Neutrophil (primary cell): Measurements from ENCODE around the gene MUC21.
"Not testable (repeated sequence)": the region's sequence is repeated elsewhere in the genome, so short reads cannot be mapped to it uniquely, and the experiment has no call there.

Experiments used
- H3K27ac ChIP-seq: fragments of 200-600 bp; sonication (generic); 2 replicates; pipeline ENCODE4 v1.5.1; 2016; ENCODE audit warnings: mild to moderate bottlenecking, moderate library complexity
- H3K27me3 ChIP-seq: fragments of 200-600 bp; sonication (generic); 2 replicates; pipeline ENCODE4 v1.6.0; 2016; ENCODE audit warnings: mild to moderate bottlenecking
- H3K36me3 ChIP-seq: fragments of 200-600 bp; sonication (generic); 2 replicates; pipeline ENCODE4 v1.5.1; 2017
- H3K4me1 ChIP-seq, 2 experiments: fragments of 200-600 bp in 1 of 2; sonication (generic) in 1 of 2; 1 replicate in 1 of 2; 2 replicates in 1 of 2; pipeline versions ENCODE4 v1.5.1 to v1.6.1; 2013 to 2016; ENCODE audit warnings: low read depth in 1 of 2, low read length in 1 of 2, mild to moderate bottlenecking in 1 of 2, moderate library complexity in 1 of 2; ENCODE audit not compliant: control insufficient read depth in 1 of 2, insufficient read depth in 1 of 2
- H3K4me3 ChIP-seq, 2 experiments: fragments of 200-600 bp in 1 of 2; sonication (generic) in 1 of 2; 1 replicate in 1 of 2; 2 replicates in 1 of 2; pipeline ENCODE4 v1.5.1; 2013 to 2016; ENCODE audit warnings: low read depth in 1 of 2, low read length in 1 of 2, mild to moderate bottlenecking in 1 of 2, moderate library complexity in 1 of 2
- H3K9me3 ChIP-seq: fragments of 200-600 bp; sonication (generic); 2 replicates; pipeline ENCODE4 v1.5.1; 2016
- CTCF ChIP-seq: fragments of 200-600 bp; sonication (generic); IDR thresholded peaks from 2 replicates; pipeline ENCODE4 v1.5.1; 2016; ENCODE audit warnings: antibody characterized with exemption

Gene MUC21

DNA sequence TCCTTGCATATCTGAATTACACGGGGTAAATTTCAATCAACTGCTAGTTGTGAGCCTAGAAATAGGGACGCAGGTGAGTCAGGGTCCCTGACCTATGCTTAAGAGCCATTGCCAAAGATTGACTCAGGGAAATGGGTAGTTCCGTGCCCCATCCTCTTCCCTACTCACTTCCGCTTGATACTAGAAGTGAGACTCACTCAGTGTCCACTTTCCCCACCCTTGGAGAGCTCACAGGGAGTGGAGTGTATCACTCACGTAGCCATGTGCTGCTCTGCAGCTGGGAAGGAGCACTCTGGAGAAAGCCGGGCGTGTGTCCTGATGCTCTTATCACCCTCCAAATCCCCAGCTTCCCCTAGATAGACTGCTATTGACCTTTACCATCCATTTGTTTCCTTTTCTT, 26.2 kb downstream of the MUC21 start:
- H3K9me3 ChIP-seq, result no peaks in the 10 kb centered on the region
- peaks cover 0 to 4% of the 10 kb centered on the region in 2 experiments for H3K4me1 ChIP-seq
- peaks cover 67% of the 10 kb centered on the region for H3K27me3 ChIP-seq
- no peak for TF ChIP-seq CTCF
- H3K27ac ChIP-seq, result no peak overlapping the region
- no peak overlapping the region for H3K4me3 ChIP-seq
- H3K36me3 ChIP-seq, result no peaks in the 10 kb centered on the region

GRCh38 chr6:31010393-31011060, 27.0 kb downstream of the MUC21 start, which contains the start of gene MUC22:
TSS of gene MUC22 (plus strand) at chr6:31010474. CDS start at chr6:31010707, 233 bp downstream.
- TF ChIP-seq CTCF, result no peak
- no peak within 1 kb of the TSS for H3K27ac ChIP-seq

DNA sequence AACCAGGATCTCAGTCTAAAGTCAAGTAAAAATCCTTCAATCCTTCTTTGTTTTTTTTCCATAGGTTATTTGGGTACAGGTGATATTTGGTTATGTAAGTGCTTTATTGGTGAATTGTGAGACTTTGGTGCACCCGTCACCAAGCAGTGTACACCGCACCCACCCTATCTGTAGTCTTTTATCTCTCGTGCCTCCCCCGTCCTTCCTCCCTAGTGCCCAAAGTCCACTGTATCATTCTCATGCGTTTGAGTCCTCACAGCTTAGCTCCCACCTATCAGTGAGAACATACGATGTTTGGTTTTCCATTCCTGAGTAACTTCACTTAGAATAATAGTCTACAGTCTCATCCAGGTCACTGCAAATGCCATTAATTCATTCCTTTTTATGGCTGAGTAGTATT, 27.6 kb downstream of the MUC21 start:
- Histone ChIP-seq H3K9me3 (no peaks in the 10 kb centered on the region), H3K36me3 (no peaks in the 10 kb centered on the region), H3K4me1 (no peaks in the 10 kb centered on the region), H3K27me3 (peaks cover 74% of the 10 kb centered on the region), H3K27ac (no peak overlapping the region), H3K4me3 (no peak overlapping the region)
- TF ChIP-seq CTCF, result no peak

More at GRCh38 chr6:31010393-31011060, 27.0 kb downstream of the MUC21 start, which contains the start of gene MUC22:
- no peak within 1 kb of the TSS for H3K4me3 ChIP-seq
- H3K4me1 ChIP-seq, result no peaks in the 10 kb centered on the region
- H3K9me3 ChIP-seq, result no peaks in the 10 kb centered on the region
- peaks cover 74% of the 10 kb centered on the region for H3K27me3 ChIP-seq
- no peaks in the 10 kb centered on the region for H3K36me3 ChIP-seq

GRCh38 chr6:31016659-31017299, 33.3 kb downstream of the MUC21 start:
- peaks cover 52% of the 10 kb centered on the region for H3K27me3 ChIP-seq

DNA sequence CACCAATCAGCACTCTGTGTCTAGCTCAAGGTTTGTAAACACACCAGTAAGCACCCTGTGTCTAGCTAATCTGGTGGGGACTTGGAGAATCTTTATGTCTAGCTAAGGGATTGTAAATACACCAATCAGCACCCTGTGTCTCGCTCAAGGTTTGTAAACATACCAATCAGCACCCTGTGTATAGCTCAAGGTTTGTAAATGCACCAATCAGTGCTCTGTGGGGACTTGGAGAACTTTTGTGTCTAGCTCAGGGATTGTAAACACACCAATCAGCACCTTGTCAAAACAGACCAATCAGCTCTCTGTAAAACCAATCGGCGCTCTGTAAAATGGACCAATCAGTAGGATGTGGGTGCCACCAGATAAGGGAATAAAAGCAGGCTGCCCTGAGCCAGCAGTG, 33.9 kb downstream of the MUC21 start:
- H3K27ac ChIP-seq, H3K36me3 ChIP-seq, H3K4me1 ChIP-seq, H3K4me3 ChIP-seq, H3K9me3 ChIP-seq: not testable (repeated sequence)
- peaks cover 45% of the 10 kb centered on the region for H3K27me3 ChIP-seq

More at GRCh38 chr6:31016659-31017299, 33.3 kb downstream of the MUC21 start:
- H3K4me1 ChIP-seq, result no peaks in the 10 kb centered on the region
- no peak overlapping the region for H3K27ac ChIP-seq
- H3K36me3 ChIP-seq, result no peaks in the 10 kb centered on the region
- H3K9me3 ChIP-seq, result no peaks in the 10 kb centered on the region
- no peak overlapping the region for H3K4me3 ChIP-seq
- no peak for TF ChIP-seq CTCF

- no peak for TF ChIP-seq CTCF
- Histone ChIP-seq H3K36me3 (no peaks in the 10 kb centered on the region), H3K4me1 (no peaks in the 10 kb centered on the region), H3K27ac (no peak overlapping the region), H3K27me3 (peaks cover 39% of the 10 kb centered on the region), H3K4me3 (no peak overlapping the region), H3K9me3 (no peaks in the 10 kb centered on the region)
Measured at GRCh38 chr6:31020057-31020456, 36.5 kb downstream of the MUC21 start.

DNA sequence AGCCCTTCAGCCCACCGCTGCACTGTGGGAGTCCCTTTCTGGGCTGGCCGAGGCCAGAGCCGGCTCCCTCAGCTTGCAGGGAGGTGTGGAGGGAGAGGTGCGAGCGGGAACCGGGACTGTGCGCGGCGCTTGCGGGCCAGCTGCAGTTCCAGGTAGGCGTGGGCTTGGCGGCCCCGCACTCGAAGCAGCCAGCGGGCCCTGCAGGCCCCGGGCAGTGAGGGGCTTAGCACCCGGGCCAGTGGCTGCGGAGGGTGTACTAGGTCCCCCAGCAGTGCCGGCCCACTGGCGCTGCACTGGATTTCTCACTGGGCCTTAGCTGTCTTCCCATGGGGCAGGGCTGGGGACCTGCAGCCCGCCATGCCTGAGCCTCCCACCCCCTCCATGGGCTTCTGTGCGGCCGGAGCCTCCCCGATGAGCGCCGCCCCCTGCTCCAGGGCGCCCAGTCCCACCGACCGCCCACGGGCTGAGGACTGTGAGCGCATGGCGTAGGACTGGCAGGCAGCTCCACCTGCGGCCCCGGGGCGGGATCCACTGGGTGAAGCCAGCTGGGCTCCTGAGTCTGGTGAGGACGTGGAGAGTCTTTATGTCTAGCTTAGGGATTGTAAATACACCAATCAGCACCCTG, 37.2 kb downstream of the MUC21 start:
- H3K27me3 ChIP-seq, result peaks cover 36% of the 10 kb centered on the region
- not testable (repeated sequence) for H3K36me3 ChIP-seq, H3K4me1 ChIP-seq, H3K27ac ChIP-seq, H3K9me3 ChIP-seq, H3K4me3 ChIP-seq

GRCh38 chr6:31021705-31022531, 38.4 kb downstream of the MUC21 start:
- H3K4me1 ChIP-seq, H3K27ac ChIP-seq, H3K36me3 ChIP-seq, H3K4me3 ChIP-seq, H3K9me3 ChIP-seq: not testable (repeated sequence)
- H3K27me3 ChIP-seq, result peaks cover 36% of the 10 kb centered on the region
